ENCODE results near the gene DSCAM.

Gene DSCAM

GRCh38 chr21:40602080-40602479 lies 244.9 kb downstream of the DSCAM start:
- no peak for DNase-seq

- DNase-seq: no peak
Observed at GRCh38 chr21:40595806-40596205, 251.2 kb downstream of the DSCAM start.

- no peak for DNase-seq
Observed at GRCh38 chr21:40587736-40588346, 259.1 kb downstream of the DSCAM start.

- no peak for DNase-seq
Observed at GRCh38 chr21:40586575-40586974, 260.4 kb downstream of the DSCAM start.

- DNase-seq: no peak
Observed at GRCh38 chr21:40577285-40578043, 269.5 kb downstream of the DSCAM start.

GRCh38 chr21:40575976-40576375 lies 271.0 kb downstream of the DSCAM start:
- DNase-seq: no peak

GRCh38 chr21:40569357-40569756 lies 277.6 kb downstream of the DSCAM start:
- no peak for DNase-seq

- DNase-seq: no peak
Observed at GRCh38 chr21:40568807-40569206, 278.2 kb downstream of the DSCAM start.

- no peak for DNase-seq
Observed at GRCh38 chr21:40567501-40567900, 279.5 kb downstream of the DSCAM start.

GRCh38 chr21:40566486-40566885 lies 280.5 kb downstream of the DSCAM start:
- no peak for DNase-seq

- DNase-seq: no peak
Observed at GRCh38 chr21:40564318-40564717, 282.6 kb downstream of the DSCAM start.

GRCh38 chr21:40563900-40564299 lies 283.1 kb downstream of the DSCAM start:
- no peak for DNase-seq

GRCh38 chr21:40562242-40563002 lies 284.5 kb downstream of the DSCAM start:
- DNase-seq: no peak

GRCh38 chr21:40556442-40556968 lies 290.5 kb downstream of the DSCAM start:
- DNase-seq: no peak

GRCh38 chr21:40555021-40555528 lies 291.9 kb downstream of the DSCAM start:
- DNase-seq: no peak

GRCh38 chr21:40553781-40554180 lies 293.2 kb downstream of the DSCAM start:
- DNase-seq: no peak

- no peak for DNase-seq
Observed at GRCh38 chr21:40547906-40548513, 298.9 kb downstream of the DSCAM start.

GRCh38 chr21:40546647-40547046 lies 300.3 kb downstream of the DSCAM start:
- DNase-seq: no peak

GRCh38 chr21:40540216-40540615 lies 306.7 kb downstream of the DSCAM start:
- no peak for DNase-seq

GRCh38 chr21:40534886-40535285 lies 312.1 kb downstream of the DSCAM start:
- DNase-seq: no peak

- no peak for DNase-seq
Observed at GRCh38 chr21:40531431-40532110, 315.4 kb downstream of the DSCAM start.

GRCh38 chr21:40531016-40531415 lies 315.9 kb downstream of the DSCAM start:
- DNase-seq: no peak
